Neural progenitor cell (in vitro differentiated cells): ENCODE results near the gene SNCAIP. TPM values are rescaled to one million over a fixed set of nuclear protein-coding genes. Genes with fewer than 3 reads are reported as not detected.

Source experiments
- DNase-seq: peaks from one replicate; pipeline ENCODE4 v3.0.0-alpha.2; 2016; ENCODE audit warnings: low spot score
- H2AFZ ChIP-seq: fragments of 200-600 bp; sonication (generic); replicated peaks from 2 replicates; pipeline ENCODE4 v1.6.1; 2016; ENCODE audit warnings: antibody characterized with exemption
- H3F3A ChIP-seq: fragments of 200-600 bp; sonication (generic); 2 replicates; pipeline ENCODE4 v1.6.1; 2016; ENCODE audit warnings: antibody characterized with exemption, low read depth
- H3K27ac ChIP-seq: fragments of 200-600 bp; sonication (generic); 2 replicates; pipeline ENCODE4 v1.5.1; 2016; ENCODE audit warnings: mild to moderate bottlenecking
- H3K27me3 ChIP-seq: fragments of 200-600 bp; sonication (generic); 2 replicates; pipeline ENCODE4 v1.6.1; 2016; ENCODE audit warnings: mild to moderate bottlenecking, moderate library complexity
- H3K36me3 ChIP-seq: fragments of 200-600 bp; sonication (generic); 2 replicates; pipeline ENCODE4 v1.5.1; 2016
- H3K4me1 ChIP-seq: fragments of 200-600 bp; sonication (generic); 2 replicates; pipeline ENCODE4 v1.6.1; 2016; ENCODE audit warnings: mixed run types
- H3K4me2 ChIP-seq: fragments of 200-600 bp; sonication (generic); 2 replicates; pipeline ENCODE4 v1.6.1; 2016
- H3K4me3 ChIP-seq: fragments of 200-600 bp; sonication (generic); 2 replicates; pipeline ENCODE4 v1.5.1; 2016
- H3K79me2 ChIP-seq: fragments of 200-600 bp; sonication (generic); 2 replicates; pipeline ENCODE4 v1.6.1; 2016; ENCODE audit warnings: low read depth
- H3K9ac ChIP-seq: fragments of 200-600 bp; sonication (generic); 2 replicates; pipeline ENCODE4 v1.6.1; 2016
- H3K9me3 ChIP-seq: fragments of 200-600 bp; sonication (generic); 2 replicates; pipeline ENCODE4 v1.5.1; 2016; ENCODE audit warnings: low read depth
- H4K20me1 ChIP-seq: fragments of 200-600 bp; sonication (generic); 2 replicates; pipeline ENCODE4 v1.6.1; 2016; ENCODE audit warnings: low read depth
- H3K27ac Mint-ChIP-seq: 3 replicates; pipeline ENCODE4 v1.8.0; 2021; ENCODE audit warnings: mixed read lengths
- H3K27me3 Mint-ChIP-seq: 2 replicates; pipeline ENCODE4 v1.8.0; 2022; ENCODE audit warnings: low read depth, mild to moderate bottlenecking, inconsistent platforms, moderate library complexity, mixed read lengths; ENCODE audit not compliant: insufficient read depth
- H3K36me3 Mint-ChIP-seq: 3 replicates; pipeline ENCODE4 v1.8.0; 2021; ENCODE audit warnings: mixed read lengths
- H3K4me1 Mint-ChIP-seq: 3 replicates; pipeline ENCODE4 v1.8.0; 2021; ENCODE audit warnings: mixed read lengths
- H3K4me3 Mint-ChIP-seq: 3 replicates; pipeline ENCODE4 v1.8.0; 2021; ENCODE audit warnings: mild to moderate bottlenecking, moderate library complexity, mixed read lengths
- H3K9me3 Mint-ChIP-seq: 3 replicates; pipeline ENCODE4 v1.8.0; 2020; ENCODE audit warnings: mixed read lengths
- CTCF ChIP-seq: fragments of 200-600 bp; sonication (generic); IDR thresholded peaks from 2 replicates; pipeline ENCODE4 v1.5.1; 2017; ENCODE audit warnings: antibody characterized with exemption, mild to moderate bottlenecking
- EZH2 ChIP-seq: fragments of 200-600 bp; sonication (generic); IDR thresholded peaks from 2 replicates; pipeline ENCODE4 v1.6.1; 2017; ENCODE audit warnings: antibody characterized with exemption, mild to moderate bottlenecking, moderate library complexity
- EZH2phosphoT487 ChIP-seq: fragments of 200-600 bp; sonication (generic); IDR thresholded peaks from 2 replicates; pipeline ENCODE4 v1.6.1; 2017; ENCODE audit warnings: antibody characterized with exemption
- total RNA-seq: library from RNA; depleted of rRNA; stranded (reverse); fragments of >200 nt; gene quantifications from 2 replicates; pipeline ENCODE4 v1.2.3, GENCODE V29; 2015; ENCODE audit warnings: low replicate concordance

The SNCAIP gene
- total RNA-seq, 1 donor from 2014 or later = 4.8 TPM

DNA sequence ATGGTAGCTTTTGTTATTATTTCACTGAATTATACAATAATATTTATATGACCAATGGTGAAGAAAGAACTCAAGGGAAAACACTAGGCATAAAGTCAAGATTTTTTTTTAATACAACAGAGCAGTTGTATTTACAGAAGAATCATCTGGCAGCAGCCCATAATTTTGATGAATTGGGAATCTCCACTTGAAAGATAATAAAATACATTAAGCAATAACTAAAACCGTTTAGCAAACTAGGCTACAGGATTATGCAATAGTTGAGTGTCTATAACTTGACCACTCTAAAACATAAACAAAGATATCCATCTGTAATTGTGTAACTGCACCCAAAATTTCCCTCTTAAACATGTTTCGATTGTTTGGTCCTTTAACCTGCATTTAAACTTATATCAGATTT is 80.8 kb downstream of the SNCAIP start:
- no peaks in the 10 kb centered on the region for H3K79me2 ChIP-seq
- H3K27me3 ChIP-seq = no peaks in the 10 kb centered on the region
- H3K4me1 Mint-ChIP-seq = peaks cover 6% of the 10 kb centered on the region
- no peak overlapping the region for H3K27ac Mint-ChIP-seq
- H2AFZ ChIP-seq = no peak overlapping the region
- H3K27ac ChIP-seq = no peak overlapping the region
- peaks cover 5% of the 10 kb centered on the region for H3K4me1 ChIP-seq
- no peaks in the 10 kb centered on the region for H3K27me3 Mint-ChIP-seq
- no peak overlapping the region for H3K4me2 ChIP-seq
- H3F3A ChIP-seq = no peaks in the 10 kb centered on the region
- H3K4me3 ChIP-seq = no peak overlapping the region
- no peaks in the 10 kb centered on the region for H3K36me3 ChIP-seq
- H3K9me3 Mint-ChIP-seq = no peaks in the 10 kb centered on the region
- DNase-seq = no peak
- H3K36me3 Mint-ChIP-seq = no peaks in the 10 kb centered on the region
- H3K9ac ChIP-seq = no peak overlapping the region
- TF ChIP-seq EZH2 (no peak), CTCF (no peak), EZH2phosphoT487 (no peak)
- no peaks in the 10 kb centered on the region for H4K20me1 ChIP-seq
- no peak overlapping the region for H3K4me3 Mint-ChIP-seq
- H3K9me3 ChIP-seq = no peaks in the 10 kb centered on the region

DNA sequence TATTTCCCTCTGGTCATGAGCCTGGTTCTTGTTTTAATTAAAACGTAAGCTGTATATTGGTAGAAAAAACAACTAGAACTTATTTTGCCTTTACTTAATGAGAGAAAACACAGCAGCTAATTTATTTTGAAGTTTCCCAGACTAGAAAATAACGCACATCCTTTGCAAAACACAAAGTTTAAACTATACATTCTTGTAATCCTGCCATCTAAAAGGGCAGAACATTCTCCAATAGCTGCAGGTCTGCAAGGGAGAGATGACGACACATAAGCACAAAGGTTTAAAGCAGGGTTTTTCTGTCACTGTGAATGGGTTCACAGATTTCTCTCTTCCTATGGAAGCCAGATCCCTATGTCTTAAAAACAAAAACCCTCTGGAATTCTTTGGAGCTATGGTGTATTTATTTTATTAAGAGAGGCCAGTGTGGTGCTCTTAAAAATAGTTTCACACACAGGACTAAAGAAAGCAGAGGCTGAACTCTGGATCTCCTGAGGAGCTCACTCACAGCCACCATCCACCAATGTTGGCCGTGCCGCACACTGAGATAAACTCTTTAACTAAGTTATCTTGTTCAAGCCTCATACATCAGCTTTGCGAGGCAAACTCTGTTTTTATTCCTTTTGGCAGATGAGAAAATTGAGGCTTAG is 82.4 kb downstream of the SNCAIP start:
- H3K27ac Mint-ChIP-seq = no peak overlapping the region
- no peak overlapping the region for H3K27ac ChIP-seq
- H3K36me3 ChIP-seq = no peaks in the 10 kb centered on the region
- H3K4me1 ChIP-seq = peaks cover 4% of the 10 kb centered on the region
- no peaks in the 10 kb centered on the region for H4K20me1 ChIP-seq
- H3K4me3 Mint-ChIP-seq = no peak overlapping the region
- H2AFZ ChIP-seq = no peak overlapping the region
- H3K4me2 ChIP-seq = no peak overlapping the region
- DNase-seq = no peak
- peaks cover 6% of the 10 kb centered on the region for H3K4me1 Mint-ChIP-seq
- no peaks in the 10 kb centered on the region for H3K27me3 Mint-ChIP-seq
- H3K79me2 ChIP-seq = no peaks in the 10 kb centered on the region
- no peaks in the 10 kb centered on the region for H3F3A ChIP-seq
- no peak overlapping the region for H3K4me3 ChIP-seq
- H3K27me3 ChIP-seq = no peaks in the 10 kb centered on the region
- TF ChIP-seq EZH2 = no peak
- no peak for TF ChIP-seq CTCF
- no peak for TF ChIP-seq EZH2phosphoT487
- no peak overlapping the region for H3K9ac ChIP-seq
- no peaks in the 10 kb centered on the region for H3K9me3 ChIP-seq
- no peaks in the 10 kb centered on the region for H3K36me3 Mint-ChIP-seq
- H3K9me3 Mint-ChIP-seq = no peaks in the 10 kb centered on the region

- no peaks in the 10 kb centered on the region for H3F3A ChIP-seq
- no peaks in the 10 kb centered on the region for H3K27me3 ChIP-seq
- H2AFZ ChIP-seq = no peak overlapping the region
- Mint-ChIP-seq H3K4me3 (no peak overlapping the region), H3K27ac (no peak overlapping the region), H3K4me1 (no peaks in the 10 kb centered on the region), H3K36me3 (no peaks in the 10 kb centered on the region), H3K9me3 (no peaks in the 10 kb centered on the region), H3K27me3 (no peaks in the 10 kb centered on the region)
- DNase-seq = no peak
- TF ChIP-seq CTCF (no peak), EZH2phosphoT487 (no peak), EZH2 (no peak)
- no peak overlapping the region for H3K9ac ChIP-seq
- H4K20me1 ChIP-seq = no peaks in the 10 kb centered on the region
- H3K27ac ChIP-seq = no peak overlapping the region
- H3K36me3 ChIP-seq = no peaks in the 10 kb centered on the region
- no peak overlapping the region for H3K4me3 ChIP-seq
- no peaks in the 10 kb centered on the region for H3K9me3 ChIP-seq
- H3K79me2 ChIP-seq = no peaks in the 10 kb centered on the region
- peaks cover 4% of the 10 kb centered on the region for H3K4me1 ChIP-seq
- no peak overlapping the region for H3K4me2 ChIP-seq
These were observed 86.0 kb downstream of the SNCAIP start for GRCh38 chr5:122398016-122398415.
